Suprapubic skin (tissue), 3 donors: ENCODE data around the gene FRMD4A.

Source experiments
- POLR2AphosphoS5 ChIP-seq, 3 donors: sonication (generic); formaldehyde crosslinking; IDR thresholded peaks; one replicate each; pipeline ENCODE4 v1.6.1; 2017; ENCODE audit warnings: antibody characterized with exemption in 3 of 3
- TF ChIP-seq, protein P1 (sequence below), 2 donors: fragments of 200-600 bp in 1 of 2; fragments of 450-650 bp in 1 of 2; sonication (generic) in 1 of 2; IDR thresholded peaks; one replicate each; pipeline ENCODE4 v1.5.1; 2016 to 2019; ENCODE audit warnings: antibody characterized with exemption in 2 of 2, mild to moderate bottlenecking in 1 of 2, moderate library complexity in 1 of 2

GRCh38 chr10:14208231-14208630 is 122.5 kb downstream of the FRMD4A start:
- TF ChIP-seq, protein P1, sequence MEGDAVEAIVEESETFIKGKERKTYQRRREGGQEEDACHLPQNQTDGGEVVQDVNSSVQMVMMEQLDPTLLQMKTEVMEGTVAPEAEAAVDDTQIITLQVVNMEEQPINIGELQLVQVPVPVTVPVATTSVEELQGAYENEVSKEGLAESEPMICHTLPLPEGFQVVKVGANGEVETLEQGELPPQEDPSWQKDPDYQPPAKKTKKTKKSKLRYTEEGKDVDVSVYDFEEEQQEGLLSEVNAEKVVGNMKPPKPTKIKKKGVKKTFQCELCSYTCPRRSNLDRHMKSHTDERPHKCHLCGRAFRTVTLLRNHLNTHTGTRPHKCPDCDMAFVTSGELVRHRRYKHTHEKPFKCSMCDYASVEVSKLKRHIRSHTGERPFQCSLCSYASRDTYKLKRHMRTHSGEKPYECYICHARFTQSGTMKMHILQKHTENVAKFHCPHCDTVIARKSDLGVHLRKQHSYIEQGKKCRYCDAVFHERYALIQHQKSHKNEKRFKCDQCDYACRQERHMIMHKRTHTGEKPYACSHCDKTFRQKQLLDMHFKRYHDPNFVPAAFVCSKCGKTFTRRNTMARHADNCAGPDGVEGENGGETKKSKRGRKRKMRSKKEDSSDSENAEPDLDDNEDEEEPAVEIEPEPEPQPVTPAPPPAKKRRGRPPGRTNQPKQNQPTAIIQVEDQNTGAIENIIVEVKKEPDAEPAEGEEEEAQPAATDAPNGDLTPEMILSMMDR (IDR thresholded peaks at IDR 0.05) = no peak
- TF ChIP-seq POLR2AphosphoS5 (IDR thresholded peaks at IDR 0.05) = no peak
